CD8-positive, alpha-beta memory T cell (primary cell): ENCODE results near the gene THSD7A. TPM values are rescaled to one million over a fixed set of nuclear protein-coding genes. Genes with fewer than 3 reads are reported as not detected.

Experiments
- CTCF ChIA-PET: fragments of 350-600 bp; sonication (Branson Sonifier 250); formaldehyde crosslinking; loops from one replicate; lab custom pipeline; 2021; ENCODE audit warnings: antibody characterized with exemption; lab: Charles Lee
- POLR2A ChIA-PET: fragments of 350-600 bp; sonication (Branson Sonifier 250); formaldehyde crosslinking; loops from one replicate; lab custom pipeline; 2021; ENCODE audit warnings: antibody characterized with exemption; lab: Charles Lee
- DNase-seq, 5 donors: peaks; one replicate each; pipeline versions ENCODE4 v3.0.0 to v3.0.0-alpha.2; 2020 to 2022; ENCODE audit warnings: mixed read lengths in 1 of 5
- H3K27ac ChIP-seq: one replicate; pipeline ENCODE4 v1.7.0; 2013; ENCODE audit warnings: low read depth, mild to moderate bottlenecking, low read length, moderate library complexity
- H3K27me3 ChIP-seq: 2 replicates; pipeline ENCODE4 v1.7.0; 2013; ENCODE audit warnings: low read length, mild to moderate bottlenecking; ENCODE audit not compliant: insufficient read depth, poor library complexity, severe bottlenecking
- H3K36me3 ChIP-seq: 2 replicates; pipeline ENCODE4 v1.7.0; 2013; ENCODE audit warnings: mild to moderate bottlenecking, low read length, moderate library complexity; ENCODE audit not compliant: insufficient read depth
- H3K4me1 ChIP-seq: 2 replicates; pipeline ENCODE4 v1.7.0; 2013; ENCODE audit warnings: mild to moderate bottlenecking, low read length, moderate library complexity; ENCODE audit not compliant: insufficient read depth
- H3K4me3 ChIP-seq: 2 replicates; pipeline ENCODE4 v1.7.0; 2013; ENCODE audit warnings: mild to moderate bottlenecking, low read length
- H3K9me3 ChIP-seq: 2 replicates; pipeline ENCODE4 v1.7.0; 2013; ENCODE audit warnings: mild to moderate bottlenecking, low read length
- H3K27ac Mint-ChIP-seq, 8 donors: one replicate each; pipeline ENCODE4 v1.8.0; 2020 to 2021; ENCODE audit warnings: mixed read lengths in 8 of 8, mild to moderate bottlenecking in 6 of 8, inconsistent platforms in 3 of 8, moderate library complexity in 3 of 8
- H3K27me3 Mint-ChIP-seq, 2 donors: one replicate each; pipeline ENCODE4 v1.8.0; 2020 to 2021; ENCODE audit warnings: mixed read lengths in 2 of 2, mild to moderate bottlenecking in 1 of 2, moderate library complexity in 1 of 2
- H3K36me3 Mint-ChIP-seq, 3 donors: one replicate each; pipeline ENCODE4 v1.8.0; 2020 to 2021; ENCODE audit warnings: mixed read lengths in 3 of 3, inconsistent platforms in 1 of 3, mild to moderate bottlenecking in 1 of 3
- H3K4me1 Mint-ChIP-seq, 3 donors: one replicate each; pipeline ENCODE4 v1.8.0; 2020 to 2021; ENCODE audit warnings: mixed read lengths in 3 of 3, inconsistent platforms in 1 of 3, mild to moderate bottlenecking in 1 of 3
- H3K4me3 Mint-ChIP-seq, 7 donors: one replicate each; pipeline ENCODE4 v1.8.0; 2020 to 2021; ENCODE audit warnings: mixed read lengths in 7 of 7, mild to moderate bottlenecking in 6 of 7, moderate library complexity in 4 of 7, inconsistent platforms in 2 of 7
- H3K9me3 Mint-ChIP-seq, 5 donors: one replicate each; pipeline ENCODE4 v1.8.0; 2020 to 2022; ENCODE audit warnings: mixed read lengths in 5 of 5, mild to moderate bottlenecking in 3 of 5, moderate library complexity in 2 of 5, inconsistent platforms in 1 of 5
- polyA plus RNA-seq: library from polyadenylated mRNA; unstranded; fragments of 300-500 nt; fragmentation: Illumina TruSeq; gene quantifications from one replicate; pipeline ENCODE4 v1.2.3, GENCODE V29; 2021
- total RNA-seq, 2 experiments: library from RNA; stranded (reverse); gene quantifications; one replicate each; pipeline ENCODE4 v1.2.3, GENCODE V29; 2021

THSD7A gene
- total and polyA plus RNA-seq, 3 experiments from 2014 or later = not detected

DNA sequence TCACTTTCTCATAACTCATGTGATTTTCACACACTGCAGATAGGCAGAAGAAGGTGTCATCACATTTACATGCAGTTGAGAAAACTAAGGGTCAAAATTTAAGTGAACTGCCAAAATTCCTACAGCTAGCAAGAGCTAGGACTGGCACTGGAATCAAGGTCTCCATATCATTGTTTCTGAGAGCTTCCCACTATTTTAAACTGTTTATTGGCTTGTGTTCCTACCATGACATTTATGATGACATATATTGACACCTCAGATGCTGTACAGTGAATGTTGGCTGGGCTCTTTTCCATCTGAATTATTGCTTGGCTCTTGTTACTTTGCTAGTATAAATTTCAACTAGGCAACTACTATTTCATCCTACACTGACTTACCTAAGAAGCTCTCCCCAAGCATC lies 2.0 kb downstream of the THSD7A start:
- peaks cover 0 to 12% (median 2%) of the 10 kb centered on the region in 3 donors for H3K4me1 Mint-ChIP-seq
- peaks cover 7 to 31% of the 10 kb centered on the region in 2 donors for H3K27me3 Mint-ChIP-seq
- no peak for DNase-seq
- peaks cover 0 to 2% (median 0%) of the 10 kb centered on the region in 5 donors for H3K9me3 Mint-ChIP-seq
- Histone ChIP-seq H3K9me3 (no peaks in the 10 kb centered on the region), H3K4me1 (no peaks in the 10 kb centered on the region), H3K27me3 (peaks cover 3% of the 10 kb centered on the region), H3K27ac (no peak overlapping the region), H3K36me3 (no peaks in the 10 kb centered on the region), H3K4me3 (no peak overlapping the region)
- H3K27ac Mint-ChIP-seq = no peak overlapping the region
- no peak overlapping the region for H3K4me3 Mint-ChIP-seq
- ChIA-PET POLR2A (no interaction called here), CTCF (no interaction called here)
- H3K36me3 Mint-ChIP-seq = no peaks in the 10 kb centered on the region

DNA sequence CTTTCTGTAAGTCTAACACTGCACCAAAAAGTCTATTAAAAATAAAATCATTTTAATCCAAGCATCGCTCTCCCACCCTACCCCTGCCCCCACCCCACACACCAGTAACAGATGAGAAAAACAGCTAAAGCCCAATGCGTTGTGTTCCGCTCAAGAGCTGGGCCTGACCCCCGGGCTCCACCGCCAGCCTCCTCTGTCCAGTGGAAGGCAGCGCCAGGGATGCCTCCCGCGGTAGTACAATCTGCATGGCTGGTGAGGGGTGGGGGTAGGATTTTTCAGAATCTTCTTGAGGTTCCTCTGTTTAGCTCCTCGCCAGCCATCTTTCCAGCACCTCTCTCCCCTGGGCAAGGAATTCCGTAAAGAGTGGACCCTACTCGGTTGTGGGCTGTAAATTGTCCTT lies 12.1 kb downstream of the THSD7A start:
- DNase-seq = no peak
- Histone ChIP-seq H3K9me3 (no peaks in the 10 kb centered on the region), H3K27ac (no peak overlapping the region), H3K36me3 (no peaks in the 10 kb centered on the region), H3K4me1 (no peaks in the 10 kb centered on the region), H3K27me3 (no peaks in the 10 kb centered on the region), H3K4me3 (no peak overlapping the region)
- POLR2A ChIA-PET = no interaction called here
- Mint-ChIP-seq H3K27me3 (no peaks in the 10 kb centered on the region), H3K4me1 (no peaks in the 10 kb centered on the region), H3K36me3 (no peaks in the 10 kb centered on the region), H3K27ac (no peak overlapping the region), H3K9me3 (peaks cover 0 to 5% (median 2%) of the 10 kb centered on the region in 5 donors), H3K4me3 (no peak overlapping the region)
- CTCF ChIA-PET = no interaction called here

DNA sequence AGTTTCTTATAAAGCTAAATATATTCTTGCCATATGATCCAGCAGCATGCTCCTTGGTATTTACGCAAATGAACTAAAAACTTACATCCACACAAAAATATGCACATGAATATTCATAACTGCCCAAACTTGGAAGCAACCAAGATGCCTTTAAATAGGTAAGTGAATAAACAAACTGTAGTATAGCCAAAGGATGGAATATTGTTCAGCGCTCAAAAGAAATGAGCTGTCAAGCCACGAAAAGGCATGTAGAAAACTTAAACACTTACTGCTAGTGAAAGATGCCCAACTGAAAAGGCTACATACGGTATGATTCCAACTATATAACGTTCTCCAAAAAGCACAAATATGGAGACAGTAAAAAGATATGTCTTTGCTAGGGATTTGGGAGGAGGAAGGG lies 12.7 kb downstream of the THSD7A start:
- H3K4me3 Mint-ChIP-seq = no peak overlapping the region
- H3K27me3 Mint-ChIP-seq = no peaks in the 10 kb centered on the region

DNA sequence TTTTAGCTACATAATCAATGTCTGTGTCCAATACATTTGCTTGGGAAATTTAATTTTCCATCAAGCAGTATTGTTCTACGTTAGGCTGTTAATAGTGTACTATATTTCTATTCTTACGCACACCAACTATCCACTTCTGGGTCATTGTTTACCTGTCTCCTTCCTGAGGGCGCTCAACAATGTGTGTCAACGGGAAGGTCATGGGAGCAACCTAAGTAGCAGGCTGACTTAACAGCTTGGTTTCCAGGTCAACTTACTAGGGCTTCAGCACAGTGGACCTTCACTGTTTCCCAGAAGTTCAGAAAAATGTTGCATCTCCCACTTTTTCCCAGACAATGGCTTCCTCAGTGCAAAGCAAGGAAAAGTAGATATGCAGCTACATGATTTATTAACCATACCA lies 13.7 kb downstream of the THSD7A start:
- H3K4me3 ChIP-seq = no peak overlapping the region
- no peaks in the 10 kb centered on the region for H3K4me1 Mint-ChIP-seq
- H3K9me3 Mint-ChIP-seq = peaks cover 0 to 5% (median 0%) of the 10 kb centered on the region in 5 donors
- no peaks in the 10 kb centered on the region for H3K9me3 ChIP-seq
- H3K27ac Mint-ChIP-seq = no peak overlapping the region
- H3K27ac ChIP-seq = no peak overlapping the region
- H3K4me1 ChIP-seq = no peaks in the 10 kb centered on the region
- ChIA-PET CTCF (no interaction called here), POLR2A (no interaction called here)
- H3K36me3 ChIP-seq = no peaks in the 10 kb centered on the region
- H3K4me3 Mint-ChIP-seq = no peak overlapping the region
- H3K36me3 Mint-ChIP-seq = no peaks in the 10 kb centered on the region
- H3K27me3 Mint-ChIP-seq = no peaks in the 10 kb centered on the region
- no peak for DNase-seq
- H3K27me3 ChIP-seq = no peaks in the 10 kb centered on the region

More for the DNA sequence above, 12.7 kb downstream of the THSD7A start:
- H3K4me1 Mint-ChIP-seq = no peaks in the 10 kb centered on the region
- no peak overlapping the region for H3K27ac ChIP-seq
- POLR2A ChIA-PET = no interaction called here
- H3K4me1 ChIP-seq = no peaks in the 10 kb centered on the region
- H3K4me3 ChIP-seq = no peak overlapping the region
- no peaks in the 10 kb centered on the region for H3K36me3 ChIP-seq
- DNase-seq = no peak
- CTCF ChIA-PET = no interaction called here
- peaks cover 0 to 5% (median 2%) of the 10 kb centered on the region in 5 donors for H3K9me3 Mint-ChIP-seq
- no peaks in the 10 kb centered on the region for H3K27me3 ChIP-seq
- no peaks in the 10 kb centered on the region for H3K36me3 Mint-ChIP-seq
- H3K9me3 ChIP-seq = no peaks in the 10 kb centered on the region
- no peak overlapping the region for H3K27ac Mint-ChIP-seq

DNA sequence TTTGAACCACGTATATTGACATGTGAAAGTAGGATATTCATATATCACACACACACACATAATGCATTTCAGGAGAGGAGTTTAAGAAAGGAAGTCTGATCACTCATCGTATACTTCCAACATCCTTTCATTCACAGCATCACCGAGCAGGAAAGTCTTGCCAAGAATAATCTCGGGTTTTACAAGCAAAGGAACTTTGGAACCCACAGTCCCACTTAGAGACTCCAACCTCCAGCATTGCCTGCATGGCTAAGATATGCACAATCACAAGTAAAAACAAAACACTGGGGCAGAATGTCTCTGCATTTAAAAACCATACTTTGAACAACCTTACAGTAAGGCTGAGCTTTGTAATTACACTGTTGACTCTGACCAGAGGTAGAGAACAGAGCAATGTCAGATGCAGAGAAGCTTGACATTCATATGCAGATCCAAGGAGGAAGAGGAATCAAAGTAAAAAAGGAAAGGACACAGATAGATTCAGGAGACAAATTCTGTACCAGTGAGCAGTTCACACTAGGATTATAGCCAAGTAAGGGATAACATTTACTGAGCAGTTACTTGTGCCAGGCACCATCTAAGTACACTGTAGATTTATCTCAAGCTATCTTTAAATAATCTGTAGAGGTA lies 14.8 kb downstream of the THSD7A start:
- peaks cover 0 to 5% (median 0%) of the 10 kb centered on the region in 5 donors for H3K9me3 Mint-ChIP-seq
- no peak overlapping the region for H3K4me3 Mint-ChIP-seq
- no peaks in the 10 kb centered on the region for H3K27me3 Mint-ChIP-seq
- H3K4me1 Mint-ChIP-seq = no peaks in the 10 kb centered on the region
- Histone ChIP-seq H3K4me1 (no peaks in the 10 kb centered on the region), H3K36me3 (no peaks in the 10 kb centered on the region), H3K27ac (no peak overlapping the region), H3K27me3 (no peaks in the 10 kb centered on the region), H3K9me3 (no peaks in the 10 kb centered on the region), H3K4me3 (no peak overlapping the region)
- DNase-seq = no peak
- no peak overlapping the region for H3K27ac Mint-ChIP-seq
- POLR2A ChIA-PET = no interaction called here
- no peaks in the 10 kb centered on the region for H3K36me3 Mint-ChIP-seq
- CTCF ChIA-PET = no interaction called here

DNA sequence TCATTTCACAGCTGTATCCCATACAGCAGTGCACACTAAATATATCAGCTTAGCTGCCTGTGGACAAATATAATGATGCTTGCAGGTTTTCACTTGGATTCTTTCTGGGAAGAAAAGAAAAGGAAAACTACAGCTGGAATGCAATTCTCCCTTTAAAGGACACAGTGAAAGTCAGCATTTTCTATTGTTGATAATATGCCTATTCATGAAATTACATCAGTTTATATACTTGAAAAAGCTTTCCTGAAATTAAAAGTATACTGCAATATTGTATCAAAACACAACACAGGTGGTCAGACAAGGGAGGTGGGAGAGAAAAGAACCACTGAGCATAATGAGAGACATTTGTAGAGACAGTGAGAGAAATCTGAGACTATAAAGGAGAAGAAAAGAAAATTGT lies 20.3 kb downstream of the THSD7A start:
- H3K27ac Mint-ChIP-seq = no peak overlapping the region
- H3K4me1 ChIP-seq = no peaks in the 10 kb centered on the region
- DNase-seq = no peak
- no peak overlapping the region for H3K4me3 Mint-ChIP-seq
- no peaks in the 10 kb centered on the region for H3K36me3 ChIP-seq
- H3K4me3 ChIP-seq = no peak overlapping the region
- no peaks in the 10 kb centered on the region for H3K36me3 Mint-ChIP-seq
- H3K27ac ChIP-seq = no peak overlapping the region
- H3K9me3 ChIP-seq = no peaks in the 10 kb centered on the region
- POLR2A ChIA-PET = no interaction called here
- H3K4me1 Mint-ChIP-seq = no peaks in the 10 kb centered on the region
- no peaks in the 10 kb centered on the region for H3K27me3 ChIP-seq
- CTCF ChIA-PET = no interaction called here
- no peaks in the 10 kb centered on the region for H3K27me3 Mint-ChIP-seq
- no peaks in the 10 kb centered on the region for H3K9me3 Mint-ChIP-seq

DNA sequence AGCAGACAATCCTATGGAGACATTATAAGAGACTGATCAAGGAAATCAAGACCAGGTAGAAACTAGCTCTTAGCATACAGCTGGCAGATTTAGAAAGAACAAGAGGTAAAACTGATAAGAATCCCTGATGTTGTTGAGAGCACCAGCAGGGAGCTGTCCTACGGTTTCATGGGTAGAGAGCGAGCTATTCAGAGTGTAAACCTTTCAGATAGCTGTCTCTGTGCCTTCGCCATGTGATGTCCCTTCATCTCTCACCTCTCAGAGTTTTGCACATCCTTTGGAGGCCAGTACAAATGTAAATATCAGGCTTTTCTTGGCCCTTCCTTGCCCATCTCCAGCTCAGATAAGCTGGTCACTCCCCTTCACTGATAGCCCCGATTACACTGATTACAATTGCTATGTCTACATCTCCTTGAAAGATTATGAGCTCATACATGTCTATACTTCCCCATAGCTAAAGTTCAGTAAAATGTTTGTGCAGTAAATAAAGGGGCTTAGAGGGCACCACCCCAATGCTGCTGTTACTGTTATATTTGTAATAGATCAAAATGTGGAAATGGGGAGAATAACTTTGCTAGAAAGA lies 21.9 kb downstream of the THSD7A start:
- no peaks in the 10 kb centered on the region for H3K9me3 ChIP-seq
- Mint-ChIP-seq H3K27ac (no peak overlapping the region), H3K4me3 (no peak overlapping the region), H3K4me1 (no peaks in the 10 kb centered on the region), H3K9me3 (no peaks in the 10 kb centered on the region), H3K36me3 (no peaks in the 10 kb centered on the region), H3K27me3 (no peaks in the 10 kb centered on the region)
- no peaks in the 10 kb centered on the region for H3K36me3 ChIP-seq
- H3K4me1 ChIP-seq = no peaks in the 10 kb centered on the region
- H3K27ac ChIP-seq = no peak overlapping the region
- no peak overlapping the region for H3K4me3 ChIP-seq
- ChIA-PET POLR2A (no interaction called here), CTCF (no interaction called here)
- no peak for DNase-seq
- no peaks in the 10 kb centered on the region for H3K27me3 ChIP-seq

DNA sequence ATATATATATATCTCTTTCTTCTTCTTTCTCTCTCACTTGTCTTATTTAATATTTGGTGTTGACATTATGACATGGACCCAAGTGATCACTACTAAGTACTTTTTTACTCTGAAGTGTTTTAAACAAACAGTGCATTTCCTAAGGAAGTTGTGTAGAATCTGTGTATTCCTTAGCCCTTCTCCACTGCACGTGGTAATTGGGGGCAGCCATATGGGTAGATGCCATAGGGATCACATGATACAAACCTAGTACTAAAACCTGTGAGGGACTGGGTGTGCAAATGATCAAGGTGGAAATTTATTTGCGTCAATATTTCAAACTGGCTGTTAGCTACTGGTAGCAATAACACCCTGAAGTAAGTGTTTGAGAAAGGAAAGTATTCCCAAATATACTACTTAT lies 25.0 kb downstream of the THSD7A start:
- H3K9me3 ChIP-seq = no peaks in the 10 kb centered on the region
- H3K4me3 ChIP-seq = no peak overlapping the region
- H3K27me3 ChIP-seq = no peaks in the 10 kb centered on the region
- ChIA-PET CTCF (no interaction called here), POLR2A (no interaction called here)
- no peak for DNase-seq
- H3K27ac ChIP-seq = no peak overlapping the region
- Mint-ChIP-seq H3K4me1 (no peaks in the 10 kb centered on the region), H3K9me3 (no peaks in the 10 kb centered on the region), H3K4me3 (no peak overlapping the region), H3K27me3 (no peaks in the 10 kb centered on the region), H3K36me3 (no peaks in the 10 kb centered on the region), H3K27ac (no peak overlapping the region)
- no peaks in the 10 kb centered on the region for H3K4me1 ChIP-seq
- no peaks in the 10 kb centered on the region for H3K36me3 ChIP-seq
